Germinal center (tissue), 1 donor: ENCODE data around the gene COL5A1.
"Not testable (repeated sequence)": the region's sequence is repeated elsewhere in the genome, so short reads cannot be mapped to it uniquely, and the experiment has no call there.

Source experiments
- DNase-seq: peaks from one replicate; pipeline ENCODE4 v3.0.0; 2012; ENCODE audit warnings: mixed read lengths, low spot score

Gene COL5A1

GRCh38 chr9:134640506-134641172, 964 bp upstream of the COL5A1 start:
- DNase-seq: no peak

DNA sequence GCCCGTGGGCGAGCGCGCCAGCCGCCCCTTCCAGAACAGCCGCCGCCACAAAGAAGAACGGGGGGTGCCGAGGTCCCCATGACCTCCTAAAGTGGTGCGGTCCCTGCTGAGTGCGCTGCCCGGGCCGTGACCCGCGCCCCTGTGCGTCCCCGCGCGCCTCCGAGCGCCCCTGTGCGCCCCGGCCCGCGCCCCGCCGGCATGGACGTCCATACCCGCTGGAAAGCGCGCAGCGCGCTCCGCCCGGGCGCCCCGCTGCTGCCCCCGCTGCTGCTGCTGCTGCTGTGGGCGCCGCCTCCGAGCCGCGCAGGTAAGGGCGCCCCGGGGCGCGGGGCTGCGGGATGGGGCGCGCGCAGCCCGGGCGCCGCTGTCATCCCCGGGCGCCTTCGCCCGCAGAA, 384 bp downstream of the COL5A1 start:
- no peak for DNase-seq

- no peak for DNase-seq
Measured at GRCh38 chr9:134642385-134643181, 980 bp downstream of the COL5A1 start.

DNA sequence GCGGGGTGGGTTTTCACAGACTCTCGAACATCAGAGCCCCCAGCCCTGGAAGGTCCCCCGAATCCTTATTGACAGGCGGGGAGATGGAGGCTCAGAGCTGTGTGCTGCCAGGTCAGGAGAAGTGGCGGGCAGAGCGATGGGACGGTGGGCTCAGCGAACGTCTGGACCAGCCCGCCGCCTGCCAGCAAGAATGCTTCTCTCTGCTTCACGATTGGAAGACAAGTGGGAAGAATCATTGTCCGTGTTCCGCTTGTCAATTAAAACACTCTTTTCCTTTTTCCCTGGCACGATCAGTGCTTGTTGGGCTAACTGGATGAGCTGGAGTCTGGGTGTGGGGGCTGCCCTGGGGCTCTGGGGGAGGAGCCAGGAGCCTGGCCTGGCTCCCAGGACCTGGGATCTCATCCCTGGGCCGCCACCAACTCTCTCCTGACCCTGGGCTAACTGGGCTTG, 1.6 kb downstream of the COL5A1 start:
- DNase-seq: no peak

- DNase-seq: not testable (repeated sequence)
Measured at GRCh38 chr9:134644401-134644724, 2.8 kb downstream of the COL5A1 start.

DNA sequence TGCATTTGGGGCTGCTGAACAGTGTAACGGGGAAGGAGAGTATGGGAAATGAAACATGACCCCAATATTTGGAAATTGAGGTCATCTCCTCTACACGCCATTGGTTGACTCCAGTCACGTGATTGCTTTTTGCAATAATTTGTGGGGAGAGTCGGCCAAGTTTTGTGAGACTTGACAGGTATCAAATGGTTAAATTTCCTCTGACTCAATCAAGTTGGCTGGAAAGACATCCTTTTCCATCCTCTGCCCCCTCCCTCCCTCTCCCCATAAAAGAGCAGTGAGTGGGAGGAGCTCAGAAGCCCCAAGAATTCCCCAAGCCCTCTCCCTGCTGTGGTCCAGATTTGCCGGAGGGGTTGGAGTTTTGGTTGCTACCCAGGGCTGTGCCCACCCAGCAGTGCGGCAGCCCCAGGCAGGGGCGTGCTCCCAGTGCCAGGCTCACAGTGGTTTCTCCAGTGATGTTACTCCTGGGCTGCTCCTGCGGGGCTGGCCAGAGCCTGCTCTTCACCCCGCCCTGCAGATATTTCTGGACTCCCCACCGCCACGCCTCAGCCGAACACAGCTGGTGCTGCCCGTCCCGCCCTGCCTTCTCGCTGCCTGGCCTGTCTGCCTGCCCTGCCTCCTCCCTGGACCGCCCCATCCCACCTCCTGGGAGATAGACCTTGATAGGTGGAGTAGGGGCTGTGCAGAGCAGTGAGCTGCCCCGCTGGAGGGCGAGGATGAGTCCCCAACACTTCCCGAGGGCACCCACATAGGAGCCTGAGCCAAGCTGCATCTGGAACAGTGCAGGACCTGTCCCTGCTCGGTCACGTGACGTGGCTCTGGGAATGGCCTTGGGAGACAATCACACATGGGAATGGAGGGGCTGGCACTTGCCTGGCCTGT, 3.4 kb downstream of the COL5A1 start:
- DNase-seq: no peak

- DNase-seq: no peak
Measured at GRCh38 chr9:134645607-134646365, 4.2 kb downstream of the COL5A1 start.

DNA sequence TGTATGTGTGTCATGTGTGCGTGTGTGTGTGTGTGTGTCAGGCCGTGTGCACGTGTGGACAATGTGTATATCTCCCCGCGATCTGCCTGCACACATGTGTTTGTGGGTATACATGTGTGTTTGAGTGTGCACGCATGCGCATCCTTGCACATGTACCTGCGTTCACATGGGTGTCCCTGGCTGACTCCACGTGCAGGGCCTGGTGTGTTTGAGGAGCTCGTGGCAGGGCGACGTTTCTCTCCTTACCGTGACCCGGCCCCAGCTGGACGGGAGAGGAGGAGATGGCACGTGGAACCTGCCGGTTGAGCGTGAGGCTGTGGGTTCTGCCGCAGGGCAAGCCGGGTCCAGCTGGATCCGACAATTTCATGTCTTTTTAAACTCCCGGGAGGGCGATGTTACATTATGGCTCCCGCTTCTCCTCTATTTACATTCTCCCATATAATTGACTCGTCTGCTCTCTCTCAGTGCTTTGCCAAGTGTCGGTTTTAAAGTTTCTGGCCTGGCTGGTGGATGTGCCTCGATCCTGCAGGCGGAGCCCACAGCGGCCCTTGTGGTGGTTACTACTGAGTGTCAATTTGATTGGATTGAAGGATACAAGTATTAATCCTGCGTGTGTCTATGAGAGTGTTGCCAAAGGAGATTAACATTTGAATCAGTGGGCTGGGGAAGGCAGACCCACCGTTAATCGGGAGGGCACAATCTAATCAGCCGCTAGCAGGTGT, 5.9 kb downstream of the COL5A1 start:
- DNase-seq: no peak

GRCh38 chr9:134648701-134649530, 7.3 kb downstream of the COL5A1 start:
- DNase-seq: no peak

DNA sequence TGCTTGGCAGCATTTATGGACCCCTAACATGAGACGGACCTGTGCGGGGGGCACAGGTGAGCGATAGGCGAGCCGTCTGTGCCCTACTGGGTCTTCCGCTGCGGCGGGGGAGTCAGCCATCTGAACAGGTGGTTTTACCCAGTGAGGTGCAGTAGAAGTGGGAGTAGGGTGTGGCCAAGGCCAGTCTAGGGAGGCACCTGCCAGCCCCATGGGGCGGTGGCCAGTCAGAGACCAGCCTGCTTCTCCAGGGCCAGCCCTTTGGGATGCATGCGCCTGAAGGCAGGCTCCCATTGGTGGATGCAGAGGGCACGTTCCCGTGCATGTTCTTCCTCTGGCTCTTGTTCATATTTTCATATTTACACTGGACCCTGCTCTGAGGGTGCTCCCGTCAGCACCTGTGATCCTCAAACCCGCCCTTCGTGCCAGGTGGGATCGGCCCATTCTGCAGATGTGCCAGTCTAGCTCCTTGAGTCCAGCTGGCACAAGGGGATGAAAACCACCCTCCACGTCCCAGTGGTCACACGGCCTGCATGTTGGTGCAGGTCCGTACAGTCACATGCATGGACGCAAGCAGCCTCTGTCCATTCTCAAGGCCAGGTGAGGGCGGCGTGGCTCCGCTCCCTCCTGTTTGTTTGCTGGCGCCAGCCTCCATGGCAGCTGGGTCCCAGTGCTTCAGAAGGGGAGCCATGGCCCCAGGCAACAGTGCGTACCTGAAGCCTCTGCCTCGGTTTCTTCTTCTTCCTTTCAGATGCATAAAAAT, 9.0 kb downstream of the COL5A1 start:
- no peak for DNase-seq

DNA sequence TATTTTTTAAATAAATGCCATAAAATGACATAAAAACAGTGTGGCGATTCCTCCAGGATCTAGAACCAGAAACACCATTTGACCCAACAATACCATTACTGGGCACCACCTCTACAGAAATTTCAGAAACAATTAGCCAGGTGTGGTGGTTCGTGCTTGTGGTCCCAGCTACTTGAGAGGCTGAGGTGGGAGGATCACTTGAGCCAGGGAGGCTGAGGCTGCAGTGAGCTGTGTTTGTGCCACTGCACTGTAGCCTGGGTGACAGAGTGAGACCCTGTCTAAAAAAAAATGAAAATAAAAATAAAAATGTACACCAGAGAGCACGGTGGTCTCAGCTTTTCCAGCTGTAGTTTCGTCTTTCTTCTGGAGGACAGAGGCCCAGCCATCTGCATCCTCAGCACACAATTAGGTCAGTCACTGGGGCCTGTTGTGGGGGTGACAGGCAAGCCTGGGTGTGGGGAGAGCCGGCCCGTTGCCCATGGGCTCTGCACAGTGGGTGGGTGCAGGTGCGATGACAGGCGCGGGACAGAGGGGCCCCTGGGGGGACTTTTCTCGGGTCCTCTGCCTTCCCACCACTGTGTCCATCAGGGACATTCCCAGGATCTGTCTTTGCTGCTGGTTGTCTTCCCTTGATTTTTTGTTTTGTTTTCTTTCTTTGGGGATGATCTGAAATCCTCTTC, 9.8 kb downstream of the COL5A1 start:
- DNase-seq: no peak

DNA sequence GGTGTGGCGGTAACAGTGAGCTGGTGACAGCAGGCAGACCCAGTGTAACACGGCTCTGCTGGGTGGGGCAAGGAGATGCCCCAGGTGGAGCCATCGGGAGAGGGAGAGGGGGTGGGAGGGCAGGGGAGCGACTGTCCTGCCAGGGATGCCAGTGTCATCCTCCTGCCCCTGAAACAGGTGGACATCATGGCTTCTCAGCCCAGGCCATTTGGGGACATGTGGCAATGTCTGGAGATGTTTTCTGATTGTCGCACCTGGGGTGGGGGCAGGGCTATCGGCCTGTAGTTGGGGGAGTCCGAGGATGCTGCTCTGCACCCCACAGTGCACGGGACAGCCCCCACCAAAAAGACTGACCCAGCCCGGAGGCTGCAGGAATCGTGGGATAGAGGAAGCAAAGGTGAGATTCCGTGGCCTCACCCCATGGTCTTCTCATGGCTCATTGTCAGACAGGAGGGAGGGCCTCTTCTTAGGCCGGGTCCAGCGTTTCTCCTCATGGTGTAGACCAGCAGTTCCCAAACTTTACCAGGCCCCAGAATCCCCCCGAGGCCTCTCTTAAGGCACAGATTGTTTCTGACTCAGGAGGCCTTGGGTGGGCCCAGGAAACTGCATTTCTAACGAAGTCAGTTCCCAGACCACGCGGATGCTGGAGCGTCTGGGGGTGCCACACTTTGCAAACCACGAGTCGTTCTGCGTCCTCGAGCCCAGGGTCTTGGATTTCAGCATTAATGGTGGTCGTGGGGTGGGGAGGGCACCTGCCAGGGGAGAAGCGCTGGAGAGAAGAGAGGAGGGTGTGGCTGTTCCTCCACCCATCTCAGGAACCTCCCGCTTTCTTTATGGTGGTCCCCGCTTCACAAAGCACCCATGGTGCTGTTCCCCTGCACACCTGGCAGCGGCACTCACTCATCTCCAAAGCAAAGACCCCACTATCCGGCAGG, 11.0 kb downstream of the COL5A1 start:
- no peak for DNase-seq

GRCh38 chr9:134653259-134654009, 11.8 kb downstream of the COL5A1 start:
- no peak for DNase-seq

- no peak for DNase-seq
Measured at GRCh38 chr9:134655101-134655500, 13.5 kb downstream of the COL5A1 start.

DNA sequence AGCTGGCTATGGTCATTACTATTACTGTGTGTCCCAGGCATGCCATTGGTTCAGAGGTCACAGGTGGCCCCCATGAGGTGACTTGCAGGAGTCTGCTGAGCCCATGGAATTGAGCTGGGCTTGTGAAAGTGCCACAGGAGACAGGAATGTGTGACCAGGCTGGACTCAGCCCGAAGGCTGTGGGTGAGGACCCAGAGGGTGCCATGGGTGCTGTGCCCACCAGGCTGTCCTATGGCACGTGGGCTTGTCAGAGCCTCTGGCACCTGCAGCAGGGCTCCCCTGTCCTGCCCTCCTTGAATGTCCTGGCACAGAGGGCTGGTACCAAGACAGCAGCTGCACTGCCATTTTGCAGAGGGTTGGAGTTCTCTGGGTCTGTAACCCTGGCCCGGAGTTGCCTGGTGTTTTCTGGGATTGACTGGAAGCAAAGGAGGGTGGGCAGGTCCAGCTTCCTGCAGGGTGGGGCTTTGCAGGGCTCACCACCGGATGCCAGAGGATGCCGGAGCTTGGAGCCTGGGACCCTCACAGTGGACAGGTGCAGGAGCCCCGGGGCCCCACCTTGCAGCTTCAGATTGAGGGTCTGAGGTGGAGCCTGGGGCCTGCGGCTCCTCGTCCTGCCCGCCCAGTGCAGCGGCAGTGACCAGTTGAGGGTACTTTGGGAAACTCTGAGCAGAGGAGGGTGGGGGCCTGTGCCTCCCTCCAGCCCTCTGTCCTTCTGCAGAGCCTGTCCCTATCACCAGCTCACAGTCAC, 14.2 kb downstream of the COL5A1 start:
- no peak for DNase-seq

DNA sequence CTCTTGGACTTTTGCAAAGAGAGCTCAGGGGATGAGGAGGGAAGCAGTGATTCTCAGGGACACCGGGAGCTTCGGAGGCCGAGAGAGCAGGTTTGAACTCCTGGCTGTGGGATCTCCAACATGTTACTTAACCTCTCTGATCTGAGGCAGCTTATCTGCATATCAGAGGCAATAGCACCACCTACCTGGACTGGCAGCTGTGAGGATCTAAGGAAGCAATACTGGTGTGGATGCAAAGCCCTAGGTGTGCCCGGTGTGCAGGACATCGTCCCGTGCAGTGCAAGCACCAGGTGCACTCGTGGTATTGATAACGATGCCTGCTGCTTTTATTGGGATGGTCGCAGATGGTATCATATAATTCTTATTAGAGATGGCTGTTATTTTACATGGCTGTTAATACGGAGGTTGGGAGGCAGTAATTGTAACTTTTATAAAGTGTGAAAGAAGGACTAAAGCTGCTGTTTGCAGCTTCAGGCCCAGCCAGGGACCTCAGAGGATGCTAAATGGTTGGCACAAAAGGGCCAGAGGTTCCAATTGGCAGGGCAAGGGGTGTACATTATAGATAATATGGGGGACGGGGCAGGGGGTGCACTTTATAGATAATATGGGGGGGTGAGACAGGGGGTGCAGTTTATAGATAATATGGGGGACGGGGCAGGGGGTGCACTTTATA, 14.9 kb downstream of the COL5A1 start:
- DNase-seq: no peak
